ENCODE measurements around the gene THPO. TPM values are rescaled to one million over a fixed set of nuclear protein-coding genes. Genes with fewer than 3 reads are reported as not detected.

The THPO gene
- total RNA-seq, 4 donors from 2014 or later = 0.31 to 0.94 TPM; not detected in 2

GRCh38 chr3:184399410-184399809 is 21.4 kb upstream of the THPO start:
- peaks cover 27% of the 10 kb centered on the region for H3K27me3 ChIP-seq
- TF ChIP-seq POLR2A (IDR thresholded peaks at IDR 0.05) (no peak), CTCF (IDR thresholded peaks at IDR 0.05) (no peak), POLR2AphosphoS5 (IDR thresholded peaks at IDR 0.05) (no peak)
- 14 to 23% methylated on average over 5 to 7 of the region's 9 CpGs for WGBS, 2 donors (ENCODE audit: low coverage in 1 of 2)
- no peaks in the 10 kb centered on the region for H3K4me1 ChIP-seq
- H3K4me3 ChIP-seq = no peak overlapping the region
- H3K36me3 ChIP-seq = no peaks in the 10 kb centered on the region
- H3K27ac ChIP-seq = no peak overlapping the region
- peak; percentile 90 for ATAC-seq
- H3K9me3 ChIP-seq = no peaks in the 10 kb centered on the region

- 60% methylated on average over 1 of the region's 5 CpGs; no CpG with 5 or more reads in 1 of the 2 donors for WGBS, 2 donors (ENCODE audit: low coverage in 1 of 2)
- TF ChIP-seq POLR2A (IDR thresholded peaks at IDR 0.05) (no peak), POLR2AphosphoS5 (IDR thresholded peaks at IDR 0.05) (no peak), EP300 (IDR thresholded peaks at IDR 0.05) (no peak), CTCF (IDR thresholded peaks at IDR 0.05) (no peak)
- no peaks in the 10 kb centered on the region for H3K27me3 ChIP-seq
- H3K36me3 ChIP-seq = no peaks in the 10 kb centered on the region
- no peak overlapping the region for H3K4me3 ChIP-seq
- H3K27ac ChIP-seq = no peak overlapping the region
- no peaks in the 10 kb centered on the region for H3K4me1 ChIP-seq
- no peak for ATAC-seq
- H3K9me3 ChIP-seq = no peaks in the 10 kb centered on the region
Measured at GRCh38 chr3:184395320-184395660, 17.3 kb upstream of the THPO start.

- Histone ChIP-seq H3K27ac (no peak overlapping the region), H3K4me3 (no peak overlapping the region), H3K4me1 (no peaks in the 10 kb centered on the region), H3K27me3 (peaks cover 5% of the 10 kb centered on the region), H3K36me3 (peaks cover 0 to 22% of the 10 kb centered on the region in 2 donors), H3K9me3 (no peaks in the 10 kb centered on the region)
- TF ChIP-seq CTCF (IDR thresholded peaks at IDR 0.05) (no peak), EP300 (IDR thresholded peaks at IDR 0.05) (no peak), POLR2AphosphoS5 (IDR thresholded peaks at IDR 0.05) (no peak), POLR2A (IDR thresholded peaks at IDR 0.05) (no peak)
- ATAC-seq = no peak
- WGBS, 2 donors (ENCODE audit: low coverage in 1 of 2) = 55 to 79% methylated on average over 2 to 3 of the region's 3 CpGs
Measured at GRCh38 chr3:184391266-184391665, 13.3 kb upstream of the THPO start.

- H3K9me3 ChIP-seq = no peaks in the 10 kb centered on the region
- no peak overlapping the region for H3K4me3 ChIP-seq
- no peak for ATAC-seq
- 78 to 81% methylated on average over 2 to 4 of the region's 5 CpGs for WGBS, 2 donors (ENCODE audit: low coverage in 1 of 2)
- peaks cover 10% of the 10 kb centered on the region for H3K27me3 ChIP-seq
- no peak overlapping the region for H3K27ac ChIP-seq
- no peak for TF ChIP-seq POLR2AphosphoS5 (IDR thresholded peaks at IDR 0.05)
- no peak for TF ChIP-seq POLR2A (IDR thresholded peaks at IDR 0.05)
- TF ChIP-seq CTCF (IDR thresholded peaks at IDR 0.05) = no peak
- no peak for TF ChIP-seq EP300 (IDR thresholded peaks at IDR 0.05)
- H3K4me1 ChIP-seq = no peaks in the 10 kb centered on the region
- peaks cover 0 to 27% of the 10 kb centered on the region in 2 donors for H3K36me3 ChIP-seq
Measured at GRCh38 chr3:184389935-184390528, 12.0 kb upstream of the THPO start.

- 57 to 59% methylated on average over 2 of the region's 5 CpGs for WGBS, 2 donors (ENCODE audit: low coverage in 1 of 2)
Measured at GRCh38 chr3:184389384-184389783, 11.4 kb upstream of the THPO start.

More at GRCh38 chr3:184389384-184389783, 11.4 kb upstream of the THPO start:
- Histone ChIP-seq H3K4me3 (no peak overlapping the region), H3K36me3 (peaks cover 0 to 29% of the 10 kb centered on the region in 2 donors), H3K27me3 (peaks cover 10% of the 10 kb centered on the region), H3K4me1 (no peaks in the 10 kb centered on the region), H3K9me3 (no peaks in the 10 kb centered on the region), H3K27ac (no peak overlapping the region)
- no peak for ATAC-seq
- TF ChIP-seq EP300 (IDR thresholded peaks at IDR 0.05) = no peak
- TF ChIP-seq CTCF (IDR thresholded peaks at IDR 0.05) = no peak
- TF ChIP-seq POLR2A (IDR thresholded peaks at IDR 0.05) = no peak
- no peak for TF ChIP-seq POLR2AphosphoS5 (IDR thresholded peaks at IDR 0.05)

Measured in gastroesophageal sphincter (tissue), 4 donors.